K562 (cell line): ENCODE measurements around the gene LMOD1. TPM values are rescaled to one million over a fixed set of nuclear protein-coding genes. Genes with fewer than 3 reads are reported as not detected.
A peak's percentile ranks its signal among the peaks of the same experiment; 100 is the strongest.

Experiments
- CBFB ChIP-seq: sonication (generic); formaldehyde crosslinking; IDR thresholded peaks from 2 replicates; pipeline ENCODE4 v1.4.0; 2020; ENCODE audit warnings: mild to moderate bottlenecking, missing genetic modification reagents
- CTCFL ChIP-seq: IDR thresholded peaks from 2 replicates; pipeline ENCODE4 v1.6.1; 2011; ENCODE audit warnings: borderline replicate concordance, low read depth, mild to moderate bottlenecking, moderate library complexity, low read length; ENCODE audit not compliant: insufficient read depth, poor library complexity, severe bottlenecking
- ELF4 ChIP-seq: fragments of 450-650 bp; formaldehyde crosslinking; IDR thresholded peaks from 2 replicates; pipeline ENCODE4 v1.4.0; 2022; ENCODE audit warnings: missing genetic modification characterization
- FOXJ2 ChIP-seq: fragments of 200-800 bp; sonication (Bioruptor generic); IDR thresholded peaks from 2 replicates; pipeline ENCODE4 v1.6.1; 2016; ENCODE audit warnings: missing genetic modification characterization, missing compliant biosample characterization
- HMBOX1 ChIP-seq: sonication (generic); IDR thresholded peaks from 2 replicates; pipeline ENCODE4 v1.6.1; 2016
- MTA3 ChIP-seq: fragments of 450-650 bp; formaldehyde crosslinking; IDR thresholded peaks from 2 replicates; pipeline ENCODE4 v1.6.1; 2017; ENCODE audit warnings: mild to moderate bottlenecking, borderline replicate concordance
- NBN ChIP-seq: fragments of 450-650 bp; IDR thresholded peaks from 2 replicates; pipeline ENCODE4 v1.6.1; 2016; ENCODE audit warnings: low read depth, mild to moderate bottlenecking
- SMARCA4 ChIP-seq: fragments of 450-650 bp; IDR thresholded peaks from 2 replicates; pipeline ENCODE4 v1.6.1; 2016
- SMARCE1 ChIP-seq: fragments of 450-650 bp; IDR thresholded peaks from 2 replicates; pipeline ENCODE4 v1.7.1; 2016; ENCODE audit warnings: mild to moderate bottlenecking
- SRF ChIP-seq, 2 experiments: fragments of 250-450, 450-650 bp in 1 of 2; sonication (Bioruptor Pico) in 1 of 2; sonication (generic) in 1 of 2; formaldehyde crosslinking; IDR thresholded peaks; 2 replicates each; pipeline versions ENCODE4 v1.5.0 to v1.5.1; 2020 to 2022; ENCODE audit warnings: mild to moderate bottlenecking in 1 of 2, missing genetic modification reagents in 1 of 2
- STAG1 ChIP-seq: sonication (generic); formaldehyde crosslinking; IDR thresholded peaks from 2 replicates; pipeline ENCODE4 v1.5.0; 2020; ENCODE audit warnings: missing genetic modification reagents, borderline replicate concordance
- SUPT5H ChIP-seq: fragments of 450-650 bp; IDR thresholded peaks from 2 replicates; pipeline ENCODE4 v1.6.1; 2016
- TBL1XR1 ChIP-seq, 2 experiments: IDR thresholded peaks; 2 replicates each; pipeline ENCODE4 v1.6.1; 2012; ENCODE audit warnings: improper control_type of control experiment in 2 of 2, low read length in 2 of 2, mild to moderate bottlenecking in 1 of 2
- ZBTB12 ChIP-seq: fragments of 250-450 bp; sonication (Bioruptor Pico); IDR thresholded peaks from 2 replicates; pipeline ENCODE4 v1.4.0; 2020
- ZFP1 ChIP-seq: fragments of 450-650 bp; formaldehyde crosslinking; IDR thresholded peaks from 2 replicates; pipeline ENCODE4 v1.4.0; 2020; ENCODE audit warnings: mild to moderate bottlenecking, mixed read lengths
- ZNF12 ChIP-seq: sonication (generic); formaldehyde crosslinking; IDR thresholded peaks from 2 replicates; pipeline ENCODE4 v1.4.0; 2020; ENCODE audit warnings: mild to moderate bottlenecking, missing genetic modification reagents
- ZNF133 ChIP-seq: fragments of 250-450 bp; sonication (Bioruptor Pico); IDR thresholded peaks from 2 replicates; pipeline ENCODE4 v1.4.0; 2020; ENCODE audit warnings: mild to moderate bottlenecking
- ZNF316 ChIP-seq: fragments of 450-650 bp; IDR thresholded peaks from 2 replicates; pipeline ENCODE4 v1.6.1; 2016
- ZNF57 ChIP-seq: fragments of 450-650 bp; formaldehyde crosslinking; IDR thresholded peaks from 2 replicates; pipeline ENCODE4 v1.4.0; 2020; ENCODE audit warnings: mild to moderate bottlenecking, moderate library complexity
- polyA plus RNA-seq, 8 experiments: library from polyadenylated mRNA; depleted of rRNA in 4 of 8; stranded (reverse) in 5 of 8; unstranded in 3 of 8; fragments of >200 nt; fragmentation: Nextera tagmentation in 2 of 8; fragmentation: Illumina TruSeq in 1 of 8; extraction: Ambion mirVana in 2 of 8; extraction: Trizol in 1 of 8; gene quantifications; 2 replicates each; pipeline versions ENCODE4 v1.2.1 to v1.2.3, GENCODE V29; 2011 to 2014; ENCODE audit warnings: inconsistent platforms in 1 of 8, missing spikeins in 1 of 8
- total RNA-seq, 7 experiments: library from RNA; depleted of rRNA in 6 of 7; stranded (reverse); fragments of >200 nt in 6 of 7; fragmentation: Illumina TruSeq in 2 of 7; extraction: Trizol in 2 of 7; gene quantifications; 2 replicates each; pipeline versions ENCODE4 v1.2.1 to v1.2.3, GENCODE V29; 2011 to 2021; ENCODE audit warnings: low replicate concordance in 1 of 7
- TF ChIP-seq, protein P1 (sequence below): fragments of 450-650 bp; formaldehyde crosslinking; IDR thresholded peaks from 2 replicates; pipeline ENCODE4 v1.4.0; 2020; ENCODE audit warnings: mild to moderate bottlenecking, moderate library complexity

Gene LMOD1
- total and polyA plus RNA-seq, 9 of the 15 experiments (the other 6 are each of a cell fraction or from before 2014, with no cell fraction given): 0.03 to 0.54 (median 0.38) TPM; not detected in 1

GRCh38 chr1:201882665-201883132 lies 63.6 kb downstream of the LMOD1 start (continued):
- 0 out of 2 replicates have a peak, but pooled peaks have one; percentile 32 for TF ChIP-seq NBN
- TF ChIP-seq TBL1XR1 (IDR thresholded peaks at IDR 0.05; ENCODE audit: low read length in 2 of 2): no peak
- no peak for TF ChIP-seq CBFB (CRISPR knock-in tag)
- TF ChIP-seq SMARCA4: peak; percentile 56
- no peak for TF ChIP-seq ZNF12 (CRISPR knock-in tag)
- TF ChIP-seq SUPT5H: 0 out of 2 replicates have a peak, but pooled peaks have one; percentile 28
- no peak for TF ChIP-seq FOXJ2 (tag)
- no peak for TF ChIP-seq ZFP1 (CRISPR knock-in tag)
- TF ChIP-seq ZNF316: peak; percentile 16; the same call in 1 of the 2 replicates
- TF ChIP-seq STAG1: no peak
- no peak for TF ChIP-seq ZNF133 (CRISPR knock-in tag)
- peak; percentile 45; the same call in 1 of the 2 replicates for TF ChIP-seq SMARCE1
- TF ChIP-seq, protein P1, sequence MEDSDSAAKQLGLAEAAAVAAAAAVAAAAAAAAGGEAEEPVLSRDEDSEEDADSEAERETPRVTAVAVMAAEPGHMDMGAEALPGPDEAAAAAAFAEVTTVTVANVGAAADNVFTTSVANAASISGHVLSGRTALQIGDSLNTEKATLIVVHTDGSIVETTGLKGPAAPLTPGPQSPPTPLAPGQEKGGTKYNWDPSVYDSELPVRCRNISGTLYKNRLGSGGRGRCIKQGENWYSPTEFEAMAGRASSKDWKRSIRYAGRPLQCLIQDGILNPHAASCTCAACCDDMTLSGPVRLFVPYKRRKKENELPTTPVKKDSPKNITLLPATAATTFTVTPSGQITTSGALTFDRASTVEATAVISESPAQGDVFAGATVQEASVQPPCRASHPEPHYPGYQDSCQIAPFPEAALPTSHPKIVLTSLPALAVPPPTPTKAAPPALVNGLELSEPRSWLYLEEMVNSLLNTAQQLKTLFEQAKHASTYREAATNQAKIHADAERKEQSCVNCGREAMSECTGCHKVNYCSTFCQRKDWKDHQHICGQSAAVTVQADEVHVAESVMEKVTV (CRISPR knock-in tag): no peak
- TF ChIP-seq CTCFL: peak; percentile 8
- peak; percentile 68 for TF ChIP-seq HMBOX1
- peak in 1 of 2 experiments; percentile 33; a peak in 1 of 4 replicates for TF ChIP-seq SRF (CRISPR knock-in tag; IDR thresholded peaks at IDR 0.05)
- TF ChIP-seq ELF4 (CRISPR knock-in tag): 0 out of 2 replicates have a peak, but pooled peaks have one; percentile 62
- peak; percentile 52; the same call in 1 of the 2 replicates for TF ChIP-seq ZBTB12 (CRISPR knock-in tag)
- peak; percentile 69 for TF ChIP-seq MTA3
- TF ChIP-seq ZNF57: no peak
